ENCODE measurements around the gene S100A10.

DNA sequence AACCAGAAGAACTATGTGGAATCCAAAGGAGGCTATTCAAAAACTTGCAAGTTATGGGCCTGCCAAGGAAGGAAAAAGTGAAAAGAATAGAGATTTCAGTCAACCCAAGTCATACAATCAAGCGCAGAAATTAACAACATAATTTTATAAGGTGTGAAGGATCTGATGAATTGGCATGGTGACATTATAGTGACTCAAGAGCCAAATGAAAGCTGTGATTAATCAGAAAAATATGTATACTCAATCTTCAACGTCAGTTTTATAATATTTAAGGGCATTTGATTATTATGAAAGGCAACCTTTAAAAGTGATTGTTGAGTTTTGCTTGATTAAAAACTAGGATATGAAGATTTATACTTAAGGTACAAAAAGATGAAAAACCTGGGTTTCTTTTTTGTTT is 46.5 kb downstream of the S100A10 start:
- TF ChIP-seq, protein P1, sequence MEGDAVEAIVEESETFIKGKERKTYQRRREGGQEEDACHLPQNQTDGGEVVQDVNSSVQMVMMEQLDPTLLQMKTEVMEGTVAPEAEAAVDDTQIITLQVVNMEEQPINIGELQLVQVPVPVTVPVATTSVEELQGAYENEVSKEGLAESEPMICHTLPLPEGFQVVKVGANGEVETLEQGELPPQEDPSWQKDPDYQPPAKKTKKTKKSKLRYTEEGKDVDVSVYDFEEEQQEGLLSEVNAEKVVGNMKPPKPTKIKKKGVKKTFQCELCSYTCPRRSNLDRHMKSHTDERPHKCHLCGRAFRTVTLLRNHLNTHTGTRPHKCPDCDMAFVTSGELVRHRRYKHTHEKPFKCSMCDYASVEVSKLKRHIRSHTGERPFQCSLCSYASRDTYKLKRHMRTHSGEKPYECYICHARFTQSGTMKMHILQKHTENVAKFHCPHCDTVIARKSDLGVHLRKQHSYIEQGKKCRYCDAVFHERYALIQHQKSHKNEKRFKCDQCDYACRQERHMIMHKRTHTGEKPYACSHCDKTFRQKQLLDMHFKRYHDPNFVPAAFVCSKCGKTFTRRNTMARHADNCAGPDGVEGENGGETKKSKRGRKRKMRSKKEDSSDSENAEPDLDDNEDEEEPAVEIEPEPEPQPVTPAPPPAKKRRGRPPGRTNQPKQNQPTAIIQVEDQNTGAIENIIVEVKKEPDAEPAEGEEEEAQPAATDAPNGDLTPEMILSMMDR (conservative IDR thresholded peaks at IDR 0.05; ENCODE audit: low read length), result no peak
- TF ChIP-seq EZH2phosphoT487 (IDR thresholded peaks at IDR 0.05; ENCODE audit: borderline replicate concordance), result no peak
